DND-41 (cell line): ENCODE data around the gene PLA2G4E.

Source experiments
- ATAC-seq: fragments of 200-7000 bp; cut with Tn5 transposase; 3 replicates; pipeline ENCODE4 v1.9.1; 2021; ENCODE audit warnings: low read depth; ENCODE audit not compliant: insufficient read depth
- DNase-seq: peaks from one replicate; pipeline ENCODE4 v3.0.0-alpha.2; 2020
- H2AFZ ChIP-seq: 2 replicates; pipeline ENCODE4 v1.6.0; 2012; ENCODE audit warnings: low read depth, low read length
- H3K27ac ChIP-seq: 2 replicates; pipeline ENCODE4 v1.5.1; 2012; ENCODE audit warnings: low read length, inconsistent platforms
- H3K27me3 ChIP-seq: fragments of 200-600 bp; sonication (generic); 2 replicates; pipeline ENCODE4 v1.6.0; 2012; ENCODE audit warnings: low read length, mild to moderate bottlenecking, inconsistent platforms; ENCODE audit not compliant: insufficient read depth, poor library complexity
- H3K36me3 ChIP-seq: 2 replicates; pipeline ENCODE4 v1.5.1; 2012; ENCODE audit warnings: low read length, inconsistent platforms; ENCODE audit not compliant: insufficient read depth
- H3K4me1 ChIP-seq: 2 replicates; pipeline ENCODE4 v1.5.1; 2012; ENCODE audit warnings: mild to moderate bottlenecking, low read length; ENCODE audit not compliant: insufficient read depth
- H3K4me2 ChIP-seq: 2 replicates; pipeline ENCODE4 v1.6.0; 2012; ENCODE audit warnings: mild to moderate bottlenecking, moderate library complexity, low read length, inconsistent platforms; ENCODE audit not compliant: insufficient read depth
- H3K4me3 ChIP-seq, 2 experiments: fragments of 200-600 bp in 1 of 2; shearing (Covaris generic) in 1 of 2; 2 replicates each; pipeline ENCODE4 v1.5.1; 2012 to 2016; ENCODE audit warnings: inconsistent platforms in 2 of 2, low read length in 2 of 2, mild to moderate bottlenecking in 2 of 2, low read depth in 1 of 2, moderate library complexity in 1 of 2
- H3K79me2 ChIP-seq: 2 replicates; pipeline ENCODE4 v1.6.0; 2012; ENCODE audit warnings: low read length, inconsistent platforms; ENCODE audit not compliant: insufficient read depth
- H3K9ac ChIP-seq: 2 replicates; pipeline ENCODE4 v1.6.0; 2012; ENCODE audit warnings: low read depth, mild to moderate bottlenecking, inconsistent platforms, low read length, moderate library complexity
- H3K9me3 ChIP-seq: 2 replicates; pipeline ENCODE4 v1.5.1; 2012; ENCODE audit warnings: low read length, moderate library complexity, mild to moderate bottlenecking, inconsistent platforms; ENCODE audit not compliant: insufficient read depth, severe bottlenecking
- H4K20me1 ChIP-seq: 2 replicates; pipeline ENCODE4 v1.6.0; 2012; ENCODE audit warnings: low read length; ENCODE audit not compliant: insufficient read depth
- EZH2 ChIP-seq: IDR thresholded peaks from 3 replicates; pipeline ENCODE4 v1.6.1; 2012; ENCODE audit warnings: borderline replicate concordance, low read depth, mild to moderate bottlenecking, moderate library complexity, low read length, inconsistent platforms; ENCODE audit not compliant: severe bottlenecking
- TF ChIP-seq, protein P1 (sequence below): IDR thresholded peaks from 2 replicates; pipeline ENCODE4 v1.5.1; 2012; ENCODE audit warnings: borderline replicate concordance, low read length, moderate library complexity, mild to moderate bottlenecking; ENCODE audit not compliant: poor library complexity, severe bottlenecking; ENCODE audit errors: extremely low read depth

PLA2G4E gene

DNA sequence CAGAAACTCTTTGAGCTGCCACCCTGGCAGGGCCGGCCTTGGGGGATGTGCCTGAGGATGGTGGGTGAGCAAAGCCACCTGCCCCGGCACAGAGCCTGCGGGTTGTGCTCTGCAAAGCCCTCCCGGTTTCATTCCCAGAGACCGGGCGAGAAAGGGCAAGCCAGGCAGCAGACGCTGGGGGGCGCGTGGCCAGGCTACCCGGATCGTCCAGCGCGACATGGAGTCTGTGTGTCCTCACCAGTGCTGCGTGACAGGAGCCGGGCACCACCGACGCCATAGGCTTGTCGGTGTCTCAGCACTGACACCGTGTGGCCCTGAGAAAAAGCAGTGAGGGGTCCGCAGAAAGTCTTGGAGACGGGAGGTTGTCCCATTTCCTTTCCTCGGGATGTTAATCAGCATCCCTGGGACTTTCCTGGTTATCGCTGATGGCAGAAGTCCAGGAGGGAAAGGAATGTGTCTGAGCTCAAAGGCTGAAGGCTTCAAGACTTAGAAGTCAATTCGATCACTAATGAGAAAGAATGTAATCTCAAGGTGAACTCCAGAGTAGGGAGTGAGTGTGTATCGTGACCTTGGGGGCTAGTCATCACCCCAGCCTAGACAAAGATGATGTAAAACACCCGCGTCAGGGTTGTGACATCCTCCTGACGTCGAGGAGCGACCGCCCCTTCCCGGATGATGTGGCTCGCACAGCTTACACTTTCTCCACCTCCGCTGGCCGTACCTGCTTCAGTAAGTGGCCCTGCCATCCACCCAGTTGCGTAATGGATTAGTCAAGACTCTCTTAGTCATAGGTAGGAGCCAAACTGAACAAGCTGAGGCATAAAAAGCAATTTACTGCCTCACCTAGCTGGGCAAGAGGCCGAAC, 36.3 kb upstream of the PLA2G4E start:
- ATAC-seq (no peak), DNase-seq (no peak)
- H3K27ac ChIP-seq = no peak overlapping the region
- H3K79me2 ChIP-seq = no peaks in the 10 kb centered on the region
- TF ChIP-seq, protein P1, sequence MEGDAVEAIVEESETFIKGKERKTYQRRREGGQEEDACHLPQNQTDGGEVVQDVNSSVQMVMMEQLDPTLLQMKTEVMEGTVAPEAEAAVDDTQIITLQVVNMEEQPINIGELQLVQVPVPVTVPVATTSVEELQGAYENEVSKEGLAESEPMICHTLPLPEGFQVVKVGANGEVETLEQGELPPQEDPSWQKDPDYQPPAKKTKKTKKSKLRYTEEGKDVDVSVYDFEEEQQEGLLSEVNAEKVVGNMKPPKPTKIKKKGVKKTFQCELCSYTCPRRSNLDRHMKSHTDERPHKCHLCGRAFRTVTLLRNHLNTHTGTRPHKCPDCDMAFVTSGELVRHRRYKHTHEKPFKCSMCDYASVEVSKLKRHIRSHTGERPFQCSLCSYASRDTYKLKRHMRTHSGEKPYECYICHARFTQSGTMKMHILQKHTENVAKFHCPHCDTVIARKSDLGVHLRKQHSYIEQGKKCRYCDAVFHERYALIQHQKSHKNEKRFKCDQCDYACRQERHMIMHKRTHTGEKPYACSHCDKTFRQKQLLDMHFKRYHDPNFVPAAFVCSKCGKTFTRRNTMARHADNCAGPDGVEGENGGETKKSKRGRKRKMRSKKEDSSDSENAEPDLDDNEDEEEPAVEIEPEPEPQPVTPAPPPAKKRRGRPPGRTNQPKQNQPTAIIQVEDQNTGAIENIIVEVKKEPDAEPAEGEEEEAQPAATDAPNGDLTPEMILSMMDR = peak; percentile 27
- TF ChIP-seq EZH2 = no peak
- no peaks in the 10 kb centered on the region for H3K9me3 ChIP-seq
- no peak overlapping the region for H3K4me2 ChIP-seq
- peaks cover 18% of the 10 kb centered on the region for H3K27me3 ChIP-seq
- no peaks in the 10 kb centered on the region for H3K36me3 ChIP-seq
- no peak overlapping the region for H2AFZ ChIP-seq
- no peaks in the 10 kb centered on the region for H3K4me1 ChIP-seq
- no peak overlapping the region for H3K9ac ChIP-seq
- no peak overlapping the region for H3K4me3 ChIP-seq
- H4K20me1 ChIP-seq = no peaks in the 10 kb centered on the region

GRCh38 chr15:42053914-42054313, 33.1 kb upstream of the PLA2G4E start:
- DNase-seq = no peak
- TF ChIP-seq, protein P1 = no peak
- no peak for TF ChIP-seq EZH2

GRCh38 chr15:42053010-42053409, 32.2 kb upstream of the PLA2G4E start:
- Histone ChIP-seq H3K27me3 (peaks cover 18% of the 10 kb centered on the region), H3K4me2 (no peak overlapping the region), H3K4me3 (no peak overlapping the region), H3K79me2 (no peaks in the 10 kb centered on the region), H3K36me3 (no peaks in the 10 kb centered on the region), H3K9ac (no peak overlapping the region), H3K27ac (no peak overlapping the region), H4K20me1 (no peaks in the 10 kb centered on the region), H3K9me3 (no peaks in the 10 kb centered on the region), H2AFZ (no peak overlapping the region), H3K4me1 (no peaks in the 10 kb centered on the region)
- ATAC-seq (no peak), DNase-seq (no peak)
- TF ChIP-seq, protein P1 = no peak
- TF ChIP-seq EZH2 = no peak

More at GRCh38 chr15:42053914-42054313, 33.1 kb upstream of the PLA2G4E start:
- Histone ChIP-seq H3K9ac (no peak overlapping the region), H2AFZ (no peak overlapping the region), H3K27ac (no peak overlapping the region), H3K27me3 (peaks cover 18% of the 10 kb centered on the region), H3K36me3 (no peaks in the 10 kb centered on the region), H3K4me2 (no peak overlapping the region), H3K4me1 (no peaks in the 10 kb centered on the region), H4K20me1 (no peaks in the 10 kb centered on the region), H3K79me2 (no peaks in the 10 kb centered on the region), H3K4me3 (no peak overlapping the region), H3K9me3 (no peaks in the 10 kb centered on the region)
- no peak for ATAC-seq
